WTC11 (cell line): ENCODE measurements around the gene RHEB. TPM values are rescaled to one million over a fixed set of nuclear protein-coding genes. Genes with fewer than 3 reads are reported as not detected.

ENCODE experiments used
- AR ChIP-seq: fragments of 250-450 bp; sonication (Bioruptor Pico); IDR thresholded peaks from 2 replicates; pipeline ENCODE4 v1.9.0; 2021; ENCODE audit warnings: mild to moderate bottlenecking
- ARID4B ChIP-seq: sonication (generic); formaldehyde crosslinking; IDR thresholded peaks from 2 replicates; pipeline ENCODE4 v1.8.0; 2023; ENCODE audit warnings: missing genetic modification reagents, mild to moderate bottlenecking, borderline replicate concordance
- ATF2 ChIP-seq: sonication (generic); formaldehyde crosslinking; IDR thresholded peaks from 2 replicates; pipeline ENCODE4 v1.8.1; 2022; ENCODE audit warnings: low read depth, missing genetic modification reagents, borderline replicate concordance
- ATF6 ChIP-seq: sonication (generic); formaldehyde crosslinking; IDR thresholded peaks from 2 replicates; pipeline ENCODE4 v1.8.1; 2023; ENCODE audit warnings: mild to moderate bottlenecking, missing genetic modification reagents
- CREM ChIP-seq: sonication (generic); formaldehyde crosslinking; IDR thresholded peaks from 2 replicates; pipeline ENCODE4 v1.8.1; 2022; ENCODE audit warnings: mild to moderate bottlenecking, missing genetic modification reagents, moderate library complexity
- CTCF ChIP-seq: fragments of 200-600 bp; IDR thresholded peaks from 2 replicates; pipeline ENCODE4 v1.8.0; 2022; ENCODE audit warnings: antibody characterized with exemption
- E2F1 ChIP-seq: sonication (generic); formaldehyde crosslinking; IDR thresholded peaks from 2 replicates; pipeline ENCODE4 v1.8.0; 2022; ENCODE audit warnings: mild to moderate bottlenecking, missing genetic modification reagents
- ERG ChIP-seq: fragments of 250-450 bp; sonication (Bioruptor Pico); IDR thresholded peaks from 2 replicates; pipeline ENCODE4 v1.8.0; 2021; ENCODE audit warnings: mild to moderate bottlenecking
- ETV6 ChIP-seq: sonication (generic); formaldehyde crosslinking; IDR thresholded peaks from 2 replicates; pipeline ENCODE4 v1.8.1; 2022; ENCODE audit warnings: mild to moderate bottlenecking, missing genetic modification reagents
- PRRX2 ChIP-seq: fragments of 250-450 bp; sonication (Bioruptor Pico); IDR thresholded peaks from 2 replicates; pipeline ENCODE4 v1.8.0; 2021; ENCODE audit warnings: mild to moderate bottlenecking
- RORB ChIP-seq: fragments of 250-450 bp; sonication (Bioruptor Pico); IDR thresholded peaks from 2 replicates; pipeline ENCODE4 v1.9.0; 2021; ENCODE audit warnings: mild to moderate bottlenecking
- SMAD4 ChIP-seq: sonication (generic); formaldehyde crosslinking; IDR thresholded peaks from 2 replicates; pipeline ENCODE4 v1.8.0; 2022; ENCODE audit warnings: mild to moderate bottlenecking, missing genetic modification reagents
- SP1 ChIP-seq: sonication (generic); formaldehyde crosslinking; conservative IDR thresholded peaks from 2 replicates; pipeline ENCODE4 v1.8.1; 2022; ENCODE audit warnings: missing genetic modification reagents
- TCF7 ChIP-seq: sonication (generic); formaldehyde crosslinking; IDR thresholded peaks from 2 replicates; pipeline ENCODE4 v1.8.0; 2022; ENCODE audit warnings: mild to moderate bottlenecking, low read depth, missing genetic modification reagents, moderate library complexity
- USF1 ChIP-seq: sonication (generic); formaldehyde crosslinking; IDR thresholded peaks from 2 replicates; pipeline ENCODE4 v1.8.0; 2022; ENCODE audit warnings: mild to moderate bottlenecking, missing genetic modification reagents
- ZNF263 ChIP-seq: sonication (generic); formaldehyde crosslinking; IDR thresholded peaks from 2 replicates; pipeline ENCODE4 v1.8.1; 2022; ENCODE audit warnings: low read depth, mild to moderate bottlenecking, moderate library complexity, missing genetic modification reagents
- ZNF281 ChIP-seq: sonication (generic); formaldehyde crosslinking; IDR thresholded peaks from 2 replicates; pipeline ENCODE4 v1.8.0; 2023; ENCODE audit warnings: mild to moderate bottlenecking, missing genetic modification reagents
- total RNA-seq: library from RNA; stranded (reverse); gene quantifications from 3 replicates; pipeline ENCODE4 v1.2.3, GENCODE V29; 2021

The RHEB gene
- total RNA-seq, 1 experiment from 2014 or later, result 133 TPM

- TF ChIP-seq RORB (CRISPR knock-in tag) (no peak), TCF7 (CRISPR knock-in tag) (no peak), CREM (CRISPR knock-in tag) (no peak), USF1 (CRISPR knock-in tag) (0 out of 2 replicates have a peak, but pooled peaks have one; percentile 14), SP1 (0 out of 2 replicates have a peak, but pooled peaks have one; percentile 18), ZNF263 (CRISPR knock-in tag) (no peak), ERG (CRISPR knock-in tag) (no peak), ZNF281 (CRISPR knock-in tag) (no peak), CTCF (no peak), SMAD4 (CRISPR knock-in tag) (no peak), ATF2 (CRISPR knock-in tag) (no peak), ATF6 (CRISPR knock-in tag) (no peak), PRRX2 (CRISPR knock-in tag) (no peak), ARID4B (peak; percentile 58; the same call in 1 of the 2 replicates), AR (no peak), E2F1 (no peak), ETV6 (no peak; the same call in 1 of the 2 replicates)
Observed at GRCh38 chr7:151518105-151518946, 1.4 kb downstream of the RHEB start (continued).
